Common myeloid progenitor, CD34-positive (primary cell): Measurements from ENCODE around the gene MRPL42. TPM values are rescaled to one million over a fixed set of nuclear protein-coding genes. Genes with fewer than 3 reads are reported as not detected.

Experiments used
- CTCF ChIA-PET: fragments of 350-600 bp; sonication (Branson Sonifier 250); formaldehyde crosslinking; loops from one replicate; lab custom pipeline; 2021; ENCODE audit warnings: antibody characterized with exemption; lab: Charles Lee
- POLR2A ChIA-PET: fragments of 350-600 bp; sonication (Branson Sonifier 250); formaldehyde crosslinking; loops from one replicate; lab custom pipeline; 2021; ENCODE audit warnings: antibody characterized with exemption; lab: Charles Lee
- DNase-seq, 3 donors: peaks; one replicate each; pipeline versions ENCODE4 v3.0.0 to v3.0.0-alpha.2; 2013
- H3K27ac ChIP-seq, 2 experiments: 1 replicate in 1 of 2; 2 replicates in 1 of 2; pipeline ENCODE4 v1.7.0; 2013; ENCODE audit warnings: inconsistent platforms in 2 of 2, low read length in 2 of 2, mild to moderate bottlenecking in 2 of 2, low read depth in 1 of 2, moderate library complexity in 1 of 2; ENCODE audit not compliant: severe bottlenecking in 2 of 2, insufficient read depth in 1 of 2, poor library complexity in 1 of 2
- H3K27me3 ChIP-seq, 5 experiments: replicated peaks in 2 of 5; 1 replicate in 3 of 5; 2 replicates in 2 of 5; pipeline versions ENCODE4 v1.6.1 to v1.7.0; 2013; ENCODE audit warnings: low read length in 4 of 5, mild to moderate bottlenecking in 2 of 5, moderate library complexity in 2 of 5, inconsistent platforms in 1 of 5; ENCODE audit not compliant: insufficient read depth in 5 of 5, control insufficient read depth in 4 of 5
- H3K36me3 ChIP-seq, 4 experiments: 1 replicate in 2 of 4; 2 replicates in 2 of 4; pipeline versions ENCODE4 v1.6.1 to v1.7.0; 2013; ENCODE audit warnings: low read length in 3 of 4, control low read depth in 1 of 4, mild to moderate bottlenecking in 1 of 4; ENCODE audit not compliant: control insufficient read depth in 4 of 4, insufficient read depth in 4 of 4
- H3K4me1 ChIP-seq, 4 experiments: 1 replicate in 3 of 4; 2 replicates in 1 of 4; pipeline versions ENCODE4 v1.6.1 to v1.7.1; 2013; ENCODE audit warnings: low read length in 3 of 4, mild to moderate bottlenecking in 3 of 4, control low read depth in 1 of 4, inconsistent platforms in 1 of 4, moderate library complexity in 1 of 4; ENCODE audit not compliant: control insufficient read depth in 4 of 4, insufficient read depth in 4 of 4; ENCODE audit errors: control extremely low read depth in 1 of 4
- H3K4me3 ChIP-seq, 7 experiments: 1 replicate in 4 of 7; 2 replicates in 3 of 7; pipeline versions ENCODE4 v1.5.1 to v1.7.0; 2013; ENCODE audit warnings: mild to moderate bottlenecking in 7 of 7, low read length in 6 of 7, moderate library complexity in 6 of 7, inconsistent platforms in 2 of 7, low read depth in 2 of 7, control low read depth in 1 of 7; ENCODE audit not compliant: insufficient read depth in 4 of 7, control insufficient read depth in 1 of 7; ENCODE audit errors: extremely low read depth in 1 of 7
- H3K9me3 ChIP-seq, 5 experiments: 1 replicate in 4 of 5; 2 replicates in 1 of 5; pipeline versions ENCODE4 v1.6.1 to v1.7.1; 2013; ENCODE audit warnings: low read length in 4 of 5, mild to moderate bottlenecking in 2 of 5, inconsistent platforms in 1 of 5, low read depth in 1 of 5, moderate library complexity in 1 of 5; ENCODE audit not compliant: control insufficient read depth in 4 of 5, insufficient read depth in 2 of 5; ENCODE audit errors: control extremely low read depth in 1 of 5
- WGBS: methylation state at CpG from one replicate; pipeline ENCODE4 v1.1.5; 2013; ENCODE audit not compliant: insufficient coverage; 5-methylcytosine and 5-hydroxymethylcytosine counted together
- polyA plus RNA-seq: library from polyadenylated mRNA; unstranded; fragments of 120-200 nt; gene quantifications from one replicate; pipeline ENCODE4 v1.2.1, GENCODE V29; 2013

Gene MRPL42
- polyA plus RNA-seq: 59.5 TPM

DNA sequence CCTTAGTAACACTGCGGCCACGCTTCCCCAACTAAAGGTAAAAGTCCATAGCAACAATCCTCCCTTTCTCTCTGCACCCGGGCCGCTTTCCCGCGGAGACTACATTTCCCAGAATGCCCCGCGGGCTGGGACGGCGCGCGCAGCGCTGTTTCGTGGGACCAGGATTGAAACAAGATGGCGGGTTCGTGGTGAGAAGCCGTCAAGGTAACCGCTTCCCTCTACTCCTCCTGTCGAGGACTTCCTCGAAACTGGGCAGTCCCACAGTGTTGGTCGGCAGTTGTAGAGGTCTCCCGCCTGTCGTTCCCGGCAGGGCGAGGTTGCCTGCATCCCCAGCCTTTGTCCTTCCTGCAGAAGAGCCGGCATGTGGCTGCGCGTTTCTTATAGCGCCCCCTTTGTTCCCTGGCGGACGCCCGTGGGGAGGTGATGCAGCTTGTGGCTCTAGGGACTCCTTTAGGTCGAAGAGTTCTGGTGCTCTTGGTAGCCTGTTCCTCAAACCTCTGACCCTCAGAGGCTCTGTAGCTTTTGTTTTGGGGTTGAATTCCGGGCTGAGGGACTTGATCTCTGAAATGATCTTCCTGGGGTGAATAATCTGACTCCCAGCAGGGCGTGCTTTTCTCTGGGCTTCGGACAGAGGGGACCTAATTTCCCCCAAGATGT, at the start of gene MRPL42:
TSS of gene MRPL42 (plus strand) at position 164 of the 657 bp plus-strand sequence. CDS start 1,772 bp downstream, outside the sequence.
- Histone ChIP-seq H3K27ac (peak within 1 kb of the TSS; percentile 76 to 92), H3K4me3 (peak within 1 kb of the TSS; percentile 72 to 99 (median 96)), H3K27me3 (no peaks in the 10 kb centered on the region), H3K4me1 (peaks cover 15 to 20% (median 19%) of the 10 kb centered on the region in 4 experiments), H3K9me3 (no peaks in the 10 kb centered on the region), H3K36me3 (peaks cover 2 to 14% (median 10%) of the 10 kb centered on the region in 4 experiments)
- POLR2A ChIA-PET: interaction anchor here (1.2 kb wide), 1 partner anchor 9 kb away, joined by 4 read pairs; no protein-coding TSS in a partner anchor
- peak; percentile 91 to 96 (median 95) for DNase-seq
- CTCF ChIA-PET: interaction anchor here (0.7 to 2.0 kb wide), 7 partner anchors 9 to 74 kb away, joined by 3 to 16 read pairs (median 3); no protein-coding TSS in a partner anchor
- 0% methylated on average over 33 of the region's 36 CpGs for WGBS

GRCh38 chr12:93417967-93418480, 49.3 kb upstream of the MRPL42 start:
- Histone ChIP-seq H3K27me3 (no peaks in the 10 kb centered on the region), H3K27ac (no peak overlapping the region), H3K9me3 (no peaks in the 10 kb centered on the region), H3K36me3 (peaks cover 0 to 3% (median 0%) of the 10 kb centered on the region in 4 experiments), H3K4me3 (no peak overlapping the region), H3K4me1 (peaks cover 4 to 24% (median 14%) of the 10 kb centered on the region in 4 experiments)
- 92% methylated on average over 4 of the region's 4 CpGs for WGBS
- ChIA-PET POLR2A (no interaction called here), CTCF (interaction anchor here (0.7 to 1.6 kb wide), 2 partner anchors 85 to 431 kb away, joined by 3 to 5 read pairs; no protein-coding TSS in a partner anchor)
- DNase-seq: no peak

DNA sequence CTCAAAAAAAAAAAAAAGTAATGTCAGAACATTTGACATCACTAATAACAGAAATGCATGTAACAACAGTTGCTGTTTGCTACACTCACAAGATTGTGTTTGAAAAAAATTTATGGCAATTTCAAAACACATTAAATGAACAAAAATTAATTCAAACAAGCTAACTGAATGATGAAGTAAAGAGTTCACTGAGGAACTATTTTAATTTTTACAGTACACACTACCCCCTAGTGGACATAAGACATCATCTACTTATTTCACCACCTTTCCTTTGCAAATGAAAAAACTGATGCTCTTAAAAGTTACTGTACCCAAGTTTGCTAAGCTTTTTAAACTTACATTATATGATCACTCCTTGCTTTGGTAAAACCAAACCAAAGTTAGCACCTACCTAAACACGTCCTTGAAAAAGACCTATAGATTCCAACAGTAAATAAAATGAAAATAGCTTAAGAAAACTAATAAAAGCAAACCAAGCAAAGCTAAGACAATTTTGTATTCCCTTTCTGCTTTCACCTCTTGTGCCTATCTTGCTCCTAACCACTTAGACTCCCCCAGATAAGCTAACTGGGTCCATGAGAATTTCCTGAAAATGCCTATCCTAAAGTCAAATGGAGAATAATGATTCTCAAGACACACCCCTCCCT, 47.8 kb upstream of the MRPL42 start:
- CTCF ChIA-PET: interaction anchor here (0.6 to 3.4 kb wide), 23 partner anchors 8 to 1731 kb away, joined by 3 to 42 read pairs (median 5); partner anchors contain the start of genes MRPL42 and UBE2N
- POLR2A ChIA-PET: no interaction called here

GRCh38 chr12:93422050-93422449, 45.3 kb upstream of the MRPL42 start:
- H3K4me3 ChIP-seq: no peak overlapping the region
- no peaks in the 10 kb centered on the region for H3K36me3 ChIP-seq
- DNase-seq: no peak
- peaks cover 9 to 25% (median 12%) of the 10 kb centered on the region in 4 experiments for H3K4me1 ChIP-seq
- no peaks in the 10 kb centered on the region for H3K9me3 ChIP-seq
- H3K27me3 ChIP-seq: no peaks in the 10 kb centered on the region
- no CpG with 5 or more reads among the region's 2 CpGs for WGBS
- POLR2A ChIA-PET: interaction anchor here (0.5 to 0.6 kb wide), 2 partner anchors 34 to 58 kb away, joined by 3 to 5 read pairs; no protein-coding TSS in a partner anchor
- no peak overlapping the region for H3K27ac ChIP-seq
- CTCF ChIA-PET: interaction anchor here (1.3 to 3.4 kb wide), 3 partner anchors 8 to 680 kb away, joined by 3 to 42 read pairs (median 9); no protein-coding TSS in a partner anchor

More for the DNA sequence above, 47.8 kb upstream of the MRPL42 start:
- H3K4me1 ChIP-seq: peaks cover 0 to 17% (median 9%) of the 10 kb centered on the region in 4 experiments
- no peaks in the 10 kb centered on the region for H3K27me3 ChIP-seq
- H3K4me3 ChIP-seq: no peak overlapping the region
- peak; percentile 55 to 78 (median 75) for DNase-seq
- H3K27ac ChIP-seq: no peak overlapping the region
- H3K36me3 ChIP-seq: no peaks in the 10 kb centered on the region
- WGBS: no CpG with 5 or more reads among the region's 1 CpG
- H3K9me3 ChIP-seq: no peaks in the 10 kb centered on the region

DNA sequence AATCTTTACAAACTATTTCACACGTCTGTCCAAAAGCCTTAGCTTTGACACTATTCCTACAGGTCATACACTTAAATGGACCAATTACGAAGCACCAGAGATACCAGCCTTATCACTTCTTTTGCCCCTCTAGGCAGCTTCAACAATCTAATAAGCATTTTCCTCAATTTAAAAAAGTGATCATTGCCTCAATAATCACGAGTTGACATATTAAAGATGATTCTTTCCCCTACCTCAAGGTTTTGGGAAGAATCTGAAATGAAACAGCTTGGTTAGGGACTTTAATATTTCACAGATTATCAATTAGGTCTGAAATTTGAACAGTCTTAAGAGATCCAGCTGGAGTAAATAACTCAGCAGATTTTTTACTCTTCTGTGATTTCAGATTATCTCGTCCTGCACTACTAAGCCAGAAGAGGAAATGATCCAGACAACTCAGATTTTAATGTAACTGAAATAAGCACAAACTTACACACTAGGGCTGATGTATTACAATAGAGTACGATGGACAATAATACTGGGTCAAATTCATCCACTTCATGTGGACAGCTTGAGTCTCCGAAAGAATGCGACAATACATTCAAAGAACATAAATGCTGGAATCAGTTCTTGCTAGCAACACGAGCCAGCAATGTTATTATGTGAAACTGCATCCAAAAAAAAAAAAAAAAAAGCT, 41.4 kb upstream of the MRPL42 start:
- CTCF ChIA-PET: interaction anchor here (0.6 to 2.1 kb wide), 8 partner anchors 12 to 675 kb away, joined by 3 to 5 read pairs (median 3); no protein-coding TSS in a partner anchor
- WGBS: no CpG with 5 or more reads among the region's 8 CpGs
- POLR2A ChIA-PET: interaction anchor here (0.6 kb wide), 1 partner anchor 533 kb away, joined by 3 read pairs; no protein-coding TSS in a partner anchor
- Histone ChIP-seq H3K4me1 (peaks cover 9 to 21% (median 14%) of the 10 kb centered on the region in 4 experiments), H3K27me3 (no peaks in the 10 kb centered on the region), H3K4me3 (peak overlapping the region in 1 of 7 experiments; percentile 4), H3K27ac (no peak overlapping the region), H3K9me3 (no peaks in the 10 kb centered on the region), H3K36me3 (no peaks in the 10 kb centered on the region)
- DNase-seq: no peak

- Histone ChIP-seq H3K4me1 (peaks cover 9 to 21% (median 14%) of the 10 kb centered on the region in 4 experiments), H3K9me3 (no peaks in the 10 kb centered on the region), H3K27ac (no peak overlapping the region), H3K27me3 (no peaks in the 10 kb centered on the region), H3K36me3 (no peaks in the 10 kb centered on the region), H3K4me3 (no peak overlapping the region)
- no peak for DNase-seq
- ChIA-PET POLR2A (interaction anchor here (0.6 to 0.8 kb wide), 2 partner anchors 16 to 533 kb away, joined by 3 read pairs; no protein-coding TSS in a partner anchor), CTCF (interaction anchor here (0.6 to 1.5 kb wide), 5 partner anchors 19 to 674 kb away, joined by 3 to 4 read pairs (median 3); no protein-coding TSS in a partner anchor)
- no CpG with 5 or more reads among the region's 1 CpG for WGBS
Measured at GRCh38 chr12:93426412-93426805, 40.9 kb upstream of the MRPL42 start.
